ENCODE measurements around the gene SPDYC.
"Not testable (repeated sequence)": the region's sequence is repeated elsewhere in the genome, so short reads cannot be mapped to it uniquely, and the experiment has no call there.

Gene SPDYC

DNA sequence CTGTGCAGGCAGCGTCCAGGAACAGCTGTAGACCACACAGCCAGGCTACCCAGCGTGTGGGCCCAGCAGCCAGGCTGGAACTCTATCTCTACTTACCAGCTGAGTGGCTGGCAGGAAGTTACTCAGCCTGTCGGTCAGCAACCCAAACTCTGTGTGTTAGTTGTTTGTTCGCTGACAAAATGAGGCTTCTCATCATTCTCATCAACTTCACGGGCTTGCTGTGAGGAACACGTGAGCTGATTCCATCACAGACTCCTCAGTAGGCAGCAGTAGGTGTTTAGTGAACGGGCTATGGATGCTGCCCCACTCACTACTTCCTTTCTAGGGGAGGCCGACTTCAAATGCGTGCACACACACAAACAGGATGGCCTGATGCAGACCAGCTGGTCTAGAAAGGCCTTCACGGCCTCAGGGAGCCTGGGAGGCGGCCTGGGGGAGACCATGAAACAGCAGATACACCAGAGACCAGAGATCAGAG lies 830 bp upstream of the SPDYC start:
- DNase-seq (ENCODE audit: low read depth, low spot score), result peak; percentile 17

DNA sequence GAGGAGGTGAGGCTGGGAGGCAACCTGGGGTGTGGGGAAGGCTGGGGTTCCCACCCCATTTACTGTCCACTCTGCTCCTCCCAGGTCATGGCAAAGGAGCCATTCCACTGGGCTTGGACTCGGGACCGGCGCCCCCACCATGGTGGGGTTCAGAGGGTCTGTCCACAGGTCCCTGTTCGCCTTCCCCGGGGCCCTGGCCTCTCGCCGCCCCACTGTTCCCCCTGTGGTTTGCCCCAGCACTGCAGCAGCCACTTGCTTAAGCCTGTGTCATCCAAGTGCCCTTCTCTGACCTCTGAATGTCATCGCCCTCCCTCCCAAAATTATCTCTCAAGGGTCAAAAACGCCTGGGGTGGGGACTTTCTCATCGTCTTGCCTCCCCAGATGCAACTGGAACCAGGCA lies 2.6 kb downstream of the SPDYC start:
- no peak for DNase-seq (ENCODE audit: low read depth, low spot score)

DNA sequence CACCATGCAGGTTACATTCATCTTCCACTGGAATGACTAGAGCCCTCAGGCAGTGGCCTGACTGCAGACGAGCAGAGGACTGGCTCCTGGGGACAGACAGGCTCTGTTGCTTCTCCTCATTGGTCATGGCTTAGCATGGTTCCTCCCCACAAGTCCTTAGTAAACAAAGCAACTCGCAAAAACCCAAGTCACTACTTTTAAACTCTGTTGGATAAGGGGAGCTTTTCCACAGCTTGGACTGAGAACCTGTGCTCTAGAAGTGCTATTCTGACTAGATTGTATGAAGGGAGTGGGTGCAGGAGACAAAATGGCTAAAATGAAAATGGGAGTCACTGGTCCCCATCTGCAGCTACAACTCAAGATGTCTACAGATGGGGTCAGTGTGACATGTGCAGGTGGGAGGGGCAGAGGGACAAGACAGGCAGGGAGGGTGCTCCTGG lies 4.6 kb downstream of the SPDYC start:
- not testable (repeated sequence) for DNase-seq (ENCODE audit: low read depth, low spot score)

DNA sequence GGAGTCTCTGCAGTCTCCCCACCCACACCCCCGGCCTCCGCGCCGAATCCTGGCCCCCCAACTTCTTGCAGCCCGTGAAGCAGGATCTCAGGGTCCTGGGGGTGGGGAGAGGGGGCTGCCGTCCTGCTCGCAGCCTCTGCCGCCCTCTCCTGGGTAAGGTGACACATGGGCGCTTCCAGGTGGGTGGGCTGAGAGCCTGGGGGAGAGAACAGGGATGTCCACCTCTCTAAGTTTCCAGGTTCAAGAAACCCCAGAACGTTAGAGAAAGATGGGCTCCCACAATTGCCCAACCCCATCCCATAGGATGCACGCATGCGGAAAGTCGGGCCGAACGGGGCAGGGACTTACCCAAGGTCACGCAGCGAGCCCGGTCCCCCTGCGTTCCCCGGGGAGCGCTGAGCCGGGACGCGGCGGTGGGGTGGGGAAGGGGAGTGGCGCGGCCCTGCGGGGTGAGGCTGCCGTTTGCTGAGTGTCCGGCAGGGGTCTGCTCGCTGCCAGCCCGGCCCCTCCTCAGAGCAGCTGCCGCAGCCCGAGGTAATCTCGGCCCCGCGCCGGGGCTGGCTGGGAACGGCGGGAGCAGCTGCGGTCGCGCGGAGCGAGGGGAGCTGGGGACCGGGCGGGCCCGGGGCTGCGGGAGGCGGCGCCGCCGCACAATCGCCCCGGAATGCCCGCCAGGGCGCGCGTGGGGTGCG lies 11.0 kb downstream of the SPDYC start:
- peak; percentile 87 for DNase-seq (ENCODE audit: low read depth, low spot score)

DNA sequence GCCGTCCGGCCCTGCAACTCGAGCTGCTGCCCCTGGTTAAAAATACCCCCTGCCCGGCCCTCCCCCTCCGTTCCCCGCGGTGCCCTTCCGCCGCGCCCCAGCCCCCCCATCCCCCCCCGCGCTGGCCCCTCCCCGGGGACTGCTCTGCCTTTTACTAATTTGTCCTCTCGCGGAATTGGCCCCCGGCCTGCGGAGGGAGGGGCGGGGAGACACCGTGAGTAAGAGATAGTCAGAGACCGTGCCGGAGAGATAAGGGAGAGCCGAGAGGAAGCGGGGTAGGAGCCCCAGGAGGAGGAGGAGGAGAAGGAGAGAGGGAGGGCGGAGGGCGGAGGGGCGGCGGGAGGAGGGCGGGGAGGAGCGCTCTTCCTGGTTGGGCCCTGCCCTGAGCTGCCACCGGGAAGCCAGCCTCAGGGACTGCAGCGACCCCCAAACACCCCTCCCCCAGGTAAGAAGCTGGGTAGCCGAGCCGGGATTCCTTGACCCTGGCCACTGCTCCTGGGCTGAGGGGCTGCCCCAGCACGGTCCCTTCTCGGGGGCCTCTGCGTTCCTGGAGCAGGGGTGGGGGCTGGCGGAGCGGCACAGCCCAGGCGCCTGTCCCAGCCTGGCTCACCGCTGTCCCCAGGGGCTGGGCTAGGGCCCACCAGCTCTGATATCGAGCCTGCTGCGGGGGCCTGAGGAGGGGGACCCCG lies 11.7 kb downstream of the SPDYC start, which contains the start of gene CAPN1:
TSS of gene CAPN1 (plus strand) at position 360 of the 689 bp plus-strand sequence. CDS start 774 bp downstream, outside the sequence.
- DNase-seq (ENCODE audit: low read depth, low spot score), result peak; percentile 83

DNA sequence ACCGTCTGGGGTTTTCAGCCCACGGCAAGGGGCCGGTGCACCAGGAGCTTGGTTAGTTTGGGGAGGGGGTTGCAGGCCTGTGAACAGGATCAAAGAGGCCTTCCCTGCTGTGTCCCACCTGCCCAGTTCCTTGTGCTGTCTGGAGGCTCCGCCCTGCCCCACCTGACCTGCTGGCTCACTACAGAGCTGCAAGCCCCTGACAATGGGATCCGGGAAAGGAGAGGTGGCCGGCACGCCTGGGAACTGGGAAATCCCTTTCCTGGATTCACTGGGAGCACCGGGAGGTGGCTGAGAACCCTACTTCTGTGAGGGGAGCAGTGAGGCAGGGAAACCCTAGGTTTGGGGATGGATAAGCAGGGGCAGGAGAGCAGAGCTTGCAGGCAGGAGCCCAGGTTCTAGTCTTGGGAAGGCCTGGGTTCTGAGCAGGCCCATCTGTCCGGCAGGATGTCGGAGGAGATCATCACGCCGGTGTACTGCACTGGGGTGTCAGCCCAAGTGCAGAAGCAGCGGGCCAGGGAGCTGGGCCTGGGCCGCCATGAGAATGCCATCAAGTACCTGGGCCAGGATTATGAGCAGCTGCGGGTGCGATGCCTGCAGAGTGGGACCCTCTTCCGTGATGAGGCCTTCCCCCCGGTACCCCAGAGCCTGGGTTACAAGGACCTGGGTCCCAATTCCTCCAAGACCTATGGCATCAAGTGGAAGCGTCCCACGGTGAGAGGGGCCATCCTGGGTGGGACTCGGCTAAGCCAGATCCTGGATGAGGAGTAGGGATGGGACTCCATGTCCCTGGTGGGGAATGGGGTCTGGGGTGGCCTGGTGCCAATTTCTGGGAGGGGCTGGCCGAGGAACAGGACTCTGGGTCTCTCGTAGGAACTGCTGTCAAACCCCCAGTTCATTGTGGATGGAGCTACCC lies 12.5 kb downstream of the SPDYC start:
- peak; percentile 52 for DNase-seq (ENCODE audit: low read depth, low spot score)

DNA sequence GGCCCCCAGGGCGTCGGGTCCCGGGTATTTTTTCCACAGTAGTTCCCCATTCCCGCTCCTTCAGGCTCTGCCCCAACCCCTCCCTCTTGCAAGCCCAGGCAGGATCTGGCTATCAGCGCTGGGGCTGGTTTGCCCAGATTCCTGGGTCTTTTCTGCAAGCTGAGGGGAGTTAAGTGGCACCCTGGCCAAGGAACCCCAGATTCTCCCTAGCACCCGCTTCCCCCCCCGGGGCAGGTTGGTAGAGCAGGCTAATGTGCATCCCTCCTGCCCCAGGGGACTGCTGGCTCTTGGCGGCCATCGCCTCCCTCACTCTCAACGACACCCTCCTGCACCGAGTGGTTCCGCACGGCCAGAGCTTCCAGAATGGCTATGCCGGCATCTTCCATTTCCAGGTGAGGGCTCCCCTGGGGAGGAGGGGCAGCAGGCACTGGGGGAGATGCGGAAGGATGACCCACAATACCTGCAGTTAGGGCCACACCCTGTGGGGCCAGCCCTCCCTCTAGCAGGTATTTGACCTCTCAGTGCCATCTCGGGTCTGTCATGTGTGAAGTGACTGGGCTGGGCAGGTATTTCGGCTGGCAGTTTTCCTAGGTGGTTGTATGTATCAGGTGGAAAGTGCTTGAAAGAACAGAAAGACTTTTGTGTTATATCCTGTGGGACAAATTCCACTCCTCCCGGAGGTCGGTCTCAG lies 13.3 kb downstream of the SPDYC start:
- no peak for DNase-seq (ENCODE audit: low read depth, low spot score)

DNA sequence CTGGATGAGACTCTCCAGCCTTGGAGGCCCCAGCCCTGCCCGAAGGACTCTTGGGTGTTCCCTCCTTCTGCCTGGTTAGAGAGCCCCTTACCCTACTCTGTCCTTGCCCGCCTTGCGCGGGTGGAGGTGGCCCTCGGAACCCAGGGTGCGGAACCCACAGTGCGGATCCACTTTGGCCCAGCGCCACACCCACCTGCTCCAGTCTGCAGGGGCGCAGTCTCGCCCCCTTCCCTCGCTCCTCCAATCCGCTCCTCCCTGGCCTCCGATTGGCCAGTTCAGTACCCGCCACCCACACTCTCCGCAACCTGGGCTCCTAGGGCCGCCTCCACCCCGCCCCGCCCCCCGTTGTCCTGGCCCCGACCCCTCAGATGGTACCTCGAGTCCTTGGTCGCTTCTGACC lies 14.1 kb downstream of the SPDYC start:
- no peak for DNase-seq (ENCODE audit: low read depth, low spot score)

DNA sequence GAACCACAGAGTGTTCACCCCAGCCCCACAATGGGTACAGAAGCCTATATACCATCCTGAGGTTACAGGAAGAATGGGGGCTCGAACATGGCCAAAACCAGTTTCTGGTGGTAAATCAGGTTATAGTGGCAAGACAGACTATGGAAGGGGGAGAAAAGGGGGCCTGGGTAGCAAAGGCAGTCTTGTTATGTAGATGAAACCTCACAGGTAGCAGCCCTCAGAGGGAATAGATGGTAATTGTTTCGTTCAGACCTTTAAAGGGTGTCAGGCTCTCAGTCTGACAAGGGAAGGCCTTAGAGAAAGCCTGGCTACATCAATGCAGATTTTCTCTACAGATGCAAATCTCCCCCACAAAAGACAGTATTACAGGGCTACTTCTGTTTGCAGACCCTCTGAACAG lies 15.1 kb downstream of the SPDYC start:
- no peak for DNase-seq (ENCODE audit: low read depth, low spot score)

DNA sequence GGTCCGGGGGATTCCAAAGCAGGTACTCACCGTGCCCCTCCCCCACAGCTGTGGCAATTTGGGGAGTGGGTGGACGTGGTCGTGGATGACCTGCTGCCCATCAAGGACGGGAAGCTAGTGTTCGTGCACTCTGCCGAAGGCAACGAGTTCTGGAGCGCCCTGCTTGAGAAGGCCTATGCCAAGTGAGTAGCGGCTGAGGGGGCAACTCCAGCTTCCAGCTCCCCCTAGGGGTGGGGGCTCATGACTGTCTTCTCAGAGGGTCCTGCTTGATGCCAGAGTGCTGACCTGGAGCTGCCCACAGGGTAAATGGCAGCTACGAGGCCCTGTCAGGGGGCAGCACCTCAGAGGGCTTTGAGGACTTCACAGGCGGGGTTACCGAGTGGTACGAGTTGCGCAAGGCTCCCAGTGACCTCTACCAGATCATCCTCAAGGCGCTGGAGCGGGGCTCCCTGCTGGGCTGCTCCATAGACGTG lies 15.9 kb downstream of the SPDYC start:
- DNase-seq (ENCODE audit: low read depth, low spot score), result no peak

DNA sequence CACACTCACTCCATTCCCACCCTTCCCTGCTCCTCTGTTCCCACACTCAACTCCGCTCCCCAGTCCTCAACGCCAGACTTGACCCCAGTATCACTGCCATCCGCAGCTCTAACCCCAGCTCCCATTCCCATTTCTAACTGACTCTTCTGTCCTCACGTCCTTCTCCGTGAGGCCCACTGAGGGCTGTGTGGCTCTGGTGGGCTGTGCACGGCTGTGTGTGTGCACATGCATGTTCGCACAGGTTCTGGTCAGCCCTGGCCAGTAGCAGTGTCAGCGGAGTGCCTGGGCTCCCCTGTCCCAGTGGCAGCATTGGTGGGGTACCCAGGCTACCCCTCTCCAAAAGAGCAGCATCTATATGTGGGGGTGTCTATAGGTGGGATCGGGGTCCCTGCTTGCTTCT lies 16.7 kb downstream of the SPDYC start:
- no peak for DNase-seq (ENCODE audit: low read depth, low spot score)

DNA sequence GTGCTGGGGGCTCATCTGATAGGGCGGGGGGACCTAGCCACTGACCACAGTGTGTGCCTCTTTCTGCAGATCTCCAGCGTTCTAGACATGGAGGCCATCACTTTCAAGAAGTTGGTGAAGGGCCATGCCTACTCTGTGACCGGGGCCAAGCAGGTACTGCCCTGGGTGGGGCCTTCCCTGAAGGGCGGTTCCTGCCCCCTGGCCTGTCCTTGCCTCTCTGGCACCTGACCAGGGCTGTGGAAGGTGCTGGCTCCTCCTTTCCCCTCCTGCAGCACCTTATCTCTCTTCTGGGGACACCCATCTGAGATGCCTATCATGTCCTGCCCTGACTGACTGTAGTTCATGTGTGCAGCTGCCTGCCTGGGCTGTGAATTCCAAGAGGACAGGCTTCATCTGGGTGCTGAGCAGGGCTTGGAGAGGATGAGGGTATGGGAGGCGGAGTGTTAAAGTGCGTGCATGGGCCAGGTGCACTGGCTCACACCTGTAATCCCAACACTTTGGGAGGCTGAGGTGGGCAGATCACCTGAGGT lies 17.2 kb downstream of the SPDYC start:
- DNase-seq (ENCODE audit: low read depth, low spot score), result no peak

DNA sequence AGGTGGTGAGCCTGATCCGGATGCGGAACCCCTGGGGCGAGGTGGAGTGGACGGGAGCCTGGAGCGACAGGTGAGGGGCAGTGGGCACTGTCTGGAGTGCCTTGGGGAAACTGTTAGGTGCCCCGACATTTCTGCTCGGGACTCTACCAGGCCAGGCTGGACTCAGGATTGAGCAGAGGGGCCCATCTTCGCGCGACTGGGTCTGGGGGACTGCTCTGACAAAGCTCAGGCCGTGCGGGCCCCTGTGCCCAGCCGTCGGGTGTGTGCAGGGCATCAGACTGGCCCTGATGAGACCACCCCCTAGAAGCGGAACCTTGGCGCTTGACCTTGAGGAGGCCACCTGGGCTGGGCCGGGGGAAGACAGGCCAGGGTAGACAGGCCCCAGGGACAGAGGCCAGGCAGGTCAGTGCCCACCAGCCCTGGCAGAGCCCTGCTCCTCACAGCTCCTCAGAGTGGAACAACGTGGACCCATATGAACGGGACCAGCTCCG lies 18.0 kb downstream of the SPDYC start:
- no peak for DNase-seq (ENCODE audit: low read depth, low spot score)

DNA sequence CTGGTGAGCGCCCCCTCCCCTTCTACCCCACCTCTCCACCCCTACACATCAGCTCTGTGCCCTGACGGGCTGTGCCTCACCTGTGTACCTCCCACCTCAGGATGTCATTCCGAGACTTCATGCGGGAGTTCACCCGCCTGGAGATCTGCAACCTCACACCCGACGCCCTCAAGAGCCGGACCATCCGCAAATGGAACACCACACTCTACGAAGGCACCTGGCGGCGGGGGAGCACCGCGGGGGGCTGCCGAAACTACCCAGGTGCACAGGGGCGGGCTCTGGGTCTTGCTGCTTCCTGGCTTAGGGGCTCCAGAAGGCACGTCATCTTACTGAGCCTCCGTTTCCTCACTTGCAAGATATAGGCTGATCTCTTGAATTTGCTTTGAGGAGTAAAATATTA lies 18.5 kb downstream of the SPDYC start:
- DNase-seq (ENCODE audit: low read depth, low spot score), result no peak

DNA sequence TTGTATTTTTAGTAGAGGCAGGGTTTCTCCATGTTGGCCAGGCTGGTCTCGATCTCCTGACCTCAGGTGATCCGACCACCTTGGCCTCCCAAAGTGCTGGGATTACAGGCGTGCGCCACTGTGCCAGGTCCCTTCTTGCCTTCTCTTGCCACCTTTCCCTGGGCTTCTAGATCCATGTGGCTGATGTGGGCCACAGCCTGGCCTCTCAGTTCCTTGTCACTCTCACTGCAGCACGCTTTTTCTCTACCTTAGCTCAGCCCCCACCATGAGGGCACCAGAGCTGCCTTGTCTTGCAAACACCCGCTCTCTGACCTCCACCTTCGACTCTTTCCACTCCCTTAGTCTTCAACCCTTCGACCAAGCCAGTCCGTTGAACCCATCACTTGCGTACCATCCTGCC lies 19.2 kb downstream of the SPDYC start:
- no peak for DNase-seq (ENCODE audit: low read depth, low spot score)

DNA sequence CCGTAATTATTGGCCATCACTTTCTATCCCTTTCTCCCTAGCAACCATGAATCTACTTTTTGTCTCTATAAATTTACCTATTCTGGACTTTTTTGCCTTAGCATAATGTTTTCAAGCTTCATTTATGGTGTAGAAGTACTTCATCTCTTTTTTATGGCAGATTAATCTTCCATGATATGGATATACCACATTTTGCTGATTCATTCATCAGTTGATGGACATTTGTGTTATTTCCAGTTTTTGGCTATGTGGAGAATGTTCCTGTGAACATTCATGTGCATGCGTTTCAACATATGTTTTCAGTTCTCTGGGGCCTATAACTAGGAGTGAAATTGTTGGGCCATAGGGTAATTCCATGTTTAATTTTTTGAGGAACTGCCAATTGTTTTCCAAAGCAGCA lies 24.5 kb downstream of the SPDYC start:
- no peak for DNase-seq (ENCODE audit: low read depth, low spot score)

DNA sequence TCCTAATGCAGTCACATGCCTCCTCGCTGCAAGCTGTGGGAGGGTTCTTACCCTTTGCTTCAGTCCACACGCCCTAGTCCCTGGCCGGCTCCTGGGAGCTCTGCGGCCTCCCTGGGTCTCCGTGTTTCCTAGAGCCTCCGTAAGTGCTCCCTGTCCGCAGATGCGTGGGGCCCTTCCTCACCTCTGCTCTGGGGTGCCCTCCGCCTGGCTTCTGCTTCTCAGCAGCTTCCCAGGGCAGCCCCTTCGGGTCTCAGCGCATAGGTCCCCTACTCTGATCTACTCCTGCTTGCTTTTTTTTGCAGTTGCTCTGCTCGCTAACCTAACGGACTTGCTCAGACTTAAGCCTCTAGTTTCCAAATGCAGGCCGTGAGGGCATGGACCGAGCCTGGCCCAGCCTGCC lies 34.1 kb downstream of the SPDYC start:
- no peak for DNase-seq (ENCODE audit: low read depth, low spot score)

DNA sequence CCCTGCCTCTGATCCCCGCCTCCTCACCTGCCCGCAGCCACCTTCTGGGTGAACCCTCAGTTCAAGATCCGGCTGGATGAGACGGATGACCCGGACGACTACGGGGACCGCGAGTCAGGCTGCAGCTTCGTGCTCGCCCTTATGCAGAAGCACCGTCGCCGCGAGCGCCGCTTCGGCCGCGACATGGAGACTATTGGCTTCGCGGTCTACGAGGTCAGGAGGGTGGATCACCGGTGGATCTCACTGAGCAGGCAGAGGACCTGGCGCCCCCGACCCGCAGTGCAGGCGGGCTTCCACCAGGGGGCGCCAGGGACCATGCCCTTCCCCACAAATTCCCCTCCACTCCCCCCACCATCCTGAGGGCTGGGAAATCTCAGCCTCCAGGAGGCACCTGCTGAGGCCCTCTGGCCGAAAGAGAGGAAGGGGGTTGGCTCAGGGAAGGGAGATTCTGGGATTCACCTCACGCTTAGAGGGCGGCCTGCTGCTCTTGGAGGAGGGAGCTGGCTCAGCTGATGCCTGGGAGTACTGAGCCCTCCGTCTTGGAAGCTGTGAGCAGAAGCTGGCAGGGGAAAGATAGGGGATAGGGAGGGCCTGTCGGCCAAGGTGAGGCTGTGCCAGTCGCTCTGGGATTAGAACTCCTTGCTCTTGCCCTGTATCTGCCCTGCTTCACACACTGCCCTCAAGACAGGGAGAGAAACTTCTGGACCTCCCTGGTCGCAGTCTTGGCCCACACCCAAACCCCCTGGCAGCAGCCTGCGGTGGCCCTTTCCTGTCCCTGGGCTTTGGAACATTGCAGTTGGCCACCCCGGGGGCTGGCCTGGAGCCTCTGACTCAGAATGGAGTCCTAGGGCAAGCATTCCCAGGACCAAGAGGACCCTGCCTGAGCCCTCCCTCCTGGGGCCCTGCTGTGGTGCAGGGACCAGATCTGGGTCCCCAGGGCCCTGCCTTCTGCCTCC lies 34.9 kb downstream of the SPDYC start:
- DNase-seq (ENCODE audit: low read depth, low spot score), result peak; percentile 74

DNA sequence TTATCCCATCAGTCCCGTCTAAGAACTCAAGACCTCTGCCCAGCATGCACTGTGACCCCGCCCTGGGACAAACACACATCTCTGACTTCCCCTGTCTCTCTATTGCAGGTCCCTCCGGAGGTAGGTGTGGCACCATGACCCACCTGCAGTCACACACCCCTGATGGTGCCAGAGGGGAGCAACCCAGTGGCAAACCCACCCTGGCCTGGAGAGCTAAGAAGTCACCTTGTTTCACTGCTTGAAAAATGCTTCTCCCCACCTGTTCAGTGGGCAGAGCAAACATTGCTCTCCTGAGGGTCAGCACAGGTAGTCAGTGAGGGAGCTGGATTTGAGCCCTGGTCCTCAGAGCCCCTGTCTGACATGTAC lies 35.6 kb downstream of the SPDYC start:
- no peak for DNase-seq (ENCODE audit: low read depth, low spot score)

DNA sequence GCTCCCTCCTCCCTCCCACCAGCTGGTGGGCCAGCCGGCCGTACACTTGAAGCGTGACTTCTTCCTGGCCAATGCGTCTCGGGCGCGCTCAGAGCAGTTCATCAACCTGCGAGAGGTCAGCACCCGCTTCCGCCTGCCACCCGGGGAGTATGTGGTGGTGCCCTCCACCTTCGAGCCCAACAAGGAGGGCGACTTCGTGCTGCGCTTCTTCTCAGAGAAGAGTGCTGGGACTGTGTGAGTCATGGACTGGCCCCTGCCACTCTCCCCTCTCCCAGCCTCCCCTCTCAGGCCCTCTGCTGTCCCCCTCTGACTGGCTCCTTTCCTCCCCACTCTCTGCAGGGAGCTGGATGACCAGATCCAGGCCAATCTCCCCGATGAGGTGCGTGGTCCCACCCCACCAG lies 36.4 kb downstream of the SPDYC start:
- no peak for DNase-seq (ENCODE audit: low read depth, low spot score)
